Keratinocyte (primary cell): ENCODE data around the gene HOXB6. TPM values are rescaled to one million over a fixed set of nuclear protein-coding genes. Genes with fewer than 3 reads are reported as not detected.
A peak's percentile ranks its signal among the peaks of the same experiment; 100 is the strongest.

Source experiments
- DNase-seq: peaks from one replicate; pipeline ENCODE4 v3.0.0-alpha.2; 2011; ENCODE audit warnings: low read depth, missing footprints, low spot score
- FAIRE-seq: peaks from 2 replicates; lab custom pipeline; 2011; peaks lifted over from hg19 to GRCh38; lab: Jason Lieb, UNC
- H2AFZ ChIP-seq: 2 replicates; pipeline ENCODE4 v1.6.0; 2012; ENCODE audit warnings: low read length, control low read depth, inconsistent platforms; ENCODE audit not compliant: control insufficient read depth
- H3K27ac ChIP-seq: 2 replicates; pipeline ENCODE4 v1.5.1; 2011; ENCODE audit warnings: low read length; ENCODE audit not compliant: control insufficient read depth, insufficient read depth
- H3K27me3 ChIP-seq: 3 replicates; pipeline ENCODE4 v1.6.0; 2011; ENCODE audit warnings: low read length; ENCODE audit not compliant: control insufficient read depth, insufficient read depth; ENCODE audit errors: extremely low read depth
- H3K36me3 ChIP-seq, 2 experiments: 2 replicates in 1 of 2; 3 replicates in 1 of 2; pipeline ENCODE4 v1.5.1; 2011; ENCODE audit warnings: low read length in 2 of 2, mild to moderate bottlenecking in 1 of 2; ENCODE audit not compliant: control insufficient read depth in 2 of 2, insufficient read depth in 2 of 2; ENCODE audit errors: extremely low read depth in 1 of 2
- H3K4me1 ChIP-seq: 3 replicates; pipeline ENCODE4 v1.5.1; 2011; ENCODE audit warnings: low read length; ENCODE audit not compliant: control insufficient read depth, insufficient read depth; ENCODE audit errors: extremely low read depth
- H3K4me2 ChIP-seq: 3 replicates; pipeline ENCODE4 v1.6.0; 2011; ENCODE audit warnings: low read depth, low read length; ENCODE audit not compliant: control insufficient read depth, insufficient read depth; ENCODE audit errors: extremely low read depth
- H3K4me3 ChIP-seq, 3 experiments: fragments of 200-600 bp in 1 of 3; sonication (generic) in 1 of 3; 2 replicates in 2 of 3; 3 replicates in 1 of 3; pipeline ENCODE4 v1.5.1; 2011 to 2016; ENCODE audit warnings: low read length in 3 of 3, mild to moderate bottlenecking in 3 of 3, control low read depth in 2 of 3, inconsistent platforms in 1 of 3, low read depth in 1 of 3, mixed read lengths in 1 of 3, mixed run types in 1 of 3, moderate library complexity in 1 of 3; ENCODE audit not compliant: control insufficient read depth in 2 of 3, insufficient read depth in 2 of 3; ENCODE audit errors: extremely low read depth in 1 of 3
- H3K79me2 ChIP-seq: 2 replicates; pipeline ENCODE4 v1.6.0; 2012; ENCODE audit warnings: low read length; ENCODE audit not compliant: control insufficient read depth, insufficient read depth
- H3K9ac ChIP-seq: 3 replicates; pipeline ENCODE4 v1.6.0; 2011; ENCODE audit warnings: low read length; ENCODE audit not compliant: control insufficient read depth, insufficient read depth; ENCODE audit errors: extremely low read depth
- H3K9me1 ChIP-seq: 3 replicates; pipeline ENCODE4 v1.6.0; 2011; ENCODE audit warnings: low read length; ENCODE audit not compliant: control insufficient read depth, insufficient read depth; ENCODE audit errors: extremely low read depth
- H3K9me3 ChIP-seq: 2 replicates; pipeline ENCODE4 v1.5.1; 2012; ENCODE audit warnings: low read depth, low read length; ENCODE audit not compliant: control insufficient read depth
- H4K20me1 ChIP-seq: 3 replicates; pipeline ENCODE4 v1.6.0; 2011; ENCODE audit warnings: low read length; ENCODE audit not compliant: control insufficient read depth, insufficient read depth; ENCODE audit errors: extremely low read depth
- CTCF ChIP-seq, 3 experiments: IDR thresholded peaks in 1 of 3; conservative IDR thresholded peaks in 1 of 3; optimal IDR thresholded peaks in 1 of 3; 2 replicates in 2 of 3; 3 replicates in 1 of 3; pipeline versions ENCODE3 to v1.5.1; 2011; ENCODE audit warnings: low read length in 3 of 3, mild to moderate bottlenecking in 3 of 3, moderate library complexity in 2 of 3, control low read depth in 1 of 3, inconsistent platforms in 1 of 3; ENCODE audit not compliant: insufficient read depth in 2 of 3; ENCODE audit errors: extremely low read depth in 1 of 3
- EZH2 ChIP-seq: IDR thresholded peaks from one replicate; pipeline ENCODE4 v1.6.1; 2012; ENCODE audit warnings: inconsistent platforms, mild to moderate bottlenecking, low read length, moderate library complexity
- dilution Hi-C: fragments of 300-500 bp; cut with MboI; formaldehyde crosslinking; loops from one replicate; pipeline ENCODE4 v1.7.0; 2020; ENCODE audit warnings: low sequenced_read_pairs; ENCODE audit not compliant: extremely low pct_ligation_motif_present
- polyA plus RNA-seq, 5 experiments: library from polyadenylated mRNA; depleted of rRNA in 3 of 5; stranded (reverse) in 3 of 5; stranded (forward) in 1 of 5; unstranded in 1 of 5; fragments of >200 nt; gene quantifications; 1 replicate in 1 of 5; 2 replicates in 3 of 5; 3 replicates in 1 of 5; pipeline versions ENCODE4 v1.2.1 to v1.2.3, GENCODE V29; 2011 to 2012; ENCODE audit warnings: missing spikeins in 2 of 5, low read depth in 1 of 5, low replicate concordance in 1 of 5

The HOXB6 gene
- polyA plus RNA-seq, 1 donor (not counting 4 experiments of a cell fraction or from before 2014, with no cell fraction given) = 0.62 TPM

- Histone ChIP-seq H3K79me2 (no peaks in the 10 kb centered on the region), H4K20me1 (peaks cover 8% of the 10 kb centered on the region), H3K27ac (no peak overlapping the region), H3K9me3 (no peaks in the 10 kb centered on the region), H3K4me2 (no peak overlapping the region), H3K36me3 (no peaks in the 10 kb centered on the region), H3K9me1 (no peaks in the 10 kb centered on the region), H3K9ac (no peak overlapping the region), H3K4me1 (no peaks in the 10 kb centered on the region), H3K4me3 (no peak overlapping the region), H2AFZ (no peak overlapping the region), H3K27me3 (peaks cover 100% of the 10 kb centered on the region)
- dilution Hi-C loops = no loop called here
- TF ChIP-seq CTCF (optimal IDR thresholded peaks at IDR 0.05 in 1 of 3, IDR thresholded peaks at IDR 0.05 in 1 of 3, conservative IDR thresholded peaks at IDR 0.05 in 1 of 3; ENCODE audit: extremely low read depth in 1 of 3, insufficient read depth in 2 of 3, low read length in 3 of 3) (no peak), EZH2 (no peak)
- DNase-seq = no peak
- no peak for FAIRE-seq
These were observed 34.4 kb upstream of the HOXB6 start for GRCh38 chr17:48639136-48639535.

GRCh38 chr17:48637323-48638260, 32.8 kb upstream of the HOXB6 start:
- Histone ChIP-seq H2AFZ (no peak overlapping the region), H3K36me3 (no peaks in the 10 kb centered on the region), H3K4me2 (peak overlapping the region; percentile 6), H3K27ac (no peak overlapping the region), H4K20me1 (peaks cover 6% of the 10 kb centered on the region), H3K4me1 (no peaks in the 10 kb centered on the region), H3K4me3 (no peak overlapping the region), H3K79me2 (no peaks in the 10 kb centered on the region), H3K9me1 (no peaks in the 10 kb centered on the region), H3K9me3 (no peaks in the 10 kb centered on the region), H3K27me3 (peaks cover 100% of the 10 kb centered on the region), H3K9ac (no peak overlapping the region)
- FAIRE-seq (no peak), DNase-seq (peak; percentile 23)
- TF ChIP-seq EZH2 = peak; percentile 25
- TF ChIP-seq CTCF (optimal IDR thresholded peaks at IDR 0.05 in 1 of 3, IDR thresholded peaks at IDR 0.05 in 1 of 3, conservative IDR thresholded peaks at IDR 0.05 in 1 of 3; ENCODE audit: extremely low read depth in 1 of 3, insufficient read depth in 2 of 3, low read length in 3 of 3) = no peak
- dilution Hi-C loops = no loop called here
